Activated CD8-positive, alpha-beta memory T cell treated with anti-CD3 and anti-CD28 coated beads for 48 hours (primary cell): Measurements from ENCODE around the gene TBC1D2.
"Not testable (repeated sequence)": the region's sequence is repeated elsewhere in the genome, so short reads cannot be mapped to it uniquely, and the experiment has no call there.

Source experiments
- DNase-seq, 3 experiments: peaks; one replicate each; pipeline ENCODE4 v3.0.0-alpha.2; 2020; ENCODE audit warnings: low read depth in 2 of 3, low spot score in 2 of 3

Gene TBC1D2

DNA sequence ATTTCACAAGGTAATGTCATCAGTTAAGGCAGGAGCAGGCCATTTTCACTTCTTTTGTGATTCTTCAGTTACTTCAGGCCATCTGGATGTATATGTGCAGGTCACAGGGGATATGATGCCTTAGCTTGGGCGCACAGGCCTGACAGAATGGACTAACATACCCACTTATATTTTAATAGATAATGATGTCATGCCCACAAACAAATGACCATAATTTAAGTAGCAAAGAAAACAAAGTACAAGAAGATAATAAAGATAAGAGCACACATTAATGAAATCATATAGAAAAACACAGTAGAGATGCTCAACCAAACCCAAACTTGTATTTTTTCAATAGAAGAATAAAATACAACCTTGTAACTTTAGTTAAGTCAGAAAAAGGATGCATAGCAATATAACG lies 19.7 kb upstream of the TBC1D2 start:
- no peak for DNase-seq

DNA sequence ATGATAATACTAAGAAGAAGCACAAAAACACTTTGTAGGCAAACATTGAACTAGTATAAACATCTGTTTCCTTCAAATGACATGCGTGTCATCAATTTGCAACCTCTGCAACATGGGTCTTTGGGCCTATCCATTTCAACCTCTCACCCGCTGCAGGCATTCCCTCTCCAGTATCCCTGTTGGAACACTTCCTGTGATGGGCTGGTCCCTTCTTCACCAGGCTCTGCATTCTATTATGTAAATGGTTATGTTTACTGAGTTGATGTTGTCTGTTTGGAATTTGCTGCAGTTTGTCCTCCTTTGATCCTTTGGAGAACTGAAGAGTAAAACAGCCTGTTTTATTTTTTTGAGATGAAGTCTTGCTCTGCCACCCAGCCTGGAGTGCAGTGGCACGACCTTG lies 16.6 kb upstream of the TBC1D2 start:
- no peak for DNase-seq

DNA sequence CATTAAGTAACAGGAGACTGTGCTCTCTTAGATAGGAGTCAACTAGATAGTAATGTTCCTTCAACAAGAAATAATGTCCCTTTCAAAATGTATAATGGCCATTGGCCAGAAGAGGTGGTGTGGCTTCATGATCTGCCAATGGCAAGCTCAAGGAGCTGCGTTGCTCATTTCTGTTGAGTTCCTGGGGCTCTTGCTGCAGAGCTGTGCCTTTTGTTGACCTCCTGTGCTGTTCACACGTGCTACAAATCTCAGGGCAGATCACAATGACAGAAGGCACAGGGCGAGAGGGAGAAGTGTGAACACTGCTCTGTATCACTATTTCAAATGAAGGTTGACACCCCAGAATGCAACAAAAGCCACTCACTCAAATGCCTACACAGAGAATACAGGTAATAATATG lies 16.0 kb upstream of the TBC1D2 start:
- DNase-seq = no peak

DNA sequence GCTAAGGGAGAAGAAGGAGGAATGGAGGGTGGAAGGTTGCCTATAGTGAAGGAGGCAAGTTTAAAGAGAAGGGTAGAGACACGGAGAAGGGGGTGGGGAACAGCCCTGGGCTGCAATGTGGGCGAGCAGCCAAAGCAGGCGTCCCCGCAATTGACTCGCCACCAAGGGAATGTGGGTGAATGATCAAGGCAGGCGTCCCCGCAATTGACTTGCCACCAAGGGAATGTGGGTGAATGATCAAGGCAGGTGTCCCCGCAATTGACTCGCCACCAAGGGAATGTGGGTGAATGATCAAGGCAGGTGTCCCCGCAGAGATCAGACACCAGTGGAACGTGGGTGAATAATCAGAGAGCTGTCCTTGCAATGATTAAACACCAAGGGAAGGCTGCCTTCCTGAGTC lies 14.8 kb upstream of the TBC1D2 start:
- not testable (repeated sequence) for DNase-seq

DNA sequence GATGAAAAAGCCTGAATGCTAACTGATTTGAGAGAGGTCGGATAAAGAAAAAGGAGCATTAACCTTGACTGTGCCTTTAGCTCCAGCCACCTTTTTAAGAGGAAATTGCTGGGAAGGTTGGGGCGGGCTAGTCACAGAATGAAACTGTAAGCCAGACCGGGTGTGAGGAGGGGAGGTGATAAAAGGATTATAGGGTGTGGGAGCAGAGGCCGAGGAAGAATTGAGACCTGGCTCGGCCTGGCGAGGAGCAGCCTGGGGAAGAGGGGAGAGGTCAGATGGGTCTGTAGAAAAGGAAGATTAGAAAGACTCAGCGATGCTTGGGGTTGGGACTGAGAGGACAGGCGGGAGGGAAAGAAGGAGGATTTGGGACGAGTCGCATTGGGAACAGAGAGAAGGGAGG lies 14.2 kb upstream of the TBC1D2 start:
- not testable (repeated sequence) for DNase-seq

DNA sequence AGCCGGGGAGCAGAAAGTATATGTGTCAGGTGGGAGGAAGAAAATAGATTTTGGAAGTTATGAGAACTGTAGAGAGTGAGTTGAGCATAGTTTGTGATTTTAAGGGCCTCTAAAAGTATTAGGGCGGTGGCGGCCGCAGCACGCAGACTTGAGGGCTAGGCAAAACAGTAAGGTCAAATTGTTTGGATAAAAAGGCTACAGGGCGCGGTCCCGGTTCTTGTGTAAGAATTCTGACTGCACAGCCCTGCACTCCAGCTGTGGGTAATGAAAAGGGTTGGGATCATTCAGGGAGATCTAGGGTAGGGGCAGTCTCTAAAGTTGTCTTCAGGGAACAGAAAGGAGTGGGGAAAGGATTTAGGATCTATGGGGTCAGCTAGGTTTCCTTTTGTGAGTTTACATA lies 12.1 kb upstream of the TBC1D2 start:
- not testable (repeated sequence) for DNase-seq

DNA sequence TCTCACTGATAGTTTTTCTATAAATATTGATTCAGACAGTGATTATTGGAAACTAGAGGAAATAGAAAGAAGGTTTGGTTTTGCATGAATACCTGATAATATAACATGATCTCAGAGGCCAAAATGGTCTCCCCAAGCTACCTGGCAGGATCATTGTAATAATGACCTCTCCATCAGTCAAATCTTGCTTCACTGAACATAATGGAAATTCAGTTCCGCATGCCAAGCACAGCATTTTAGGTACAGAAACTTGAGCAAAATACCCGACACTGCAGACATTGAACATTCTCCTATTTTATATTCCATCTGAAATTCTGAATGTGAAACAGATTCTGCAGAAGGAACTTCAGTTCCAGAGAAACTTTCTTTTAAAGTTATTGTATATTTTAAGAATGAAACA lies 9.1 kb upstream of the TBC1D2 start:
- DNase-seq = no peak

DNA sequence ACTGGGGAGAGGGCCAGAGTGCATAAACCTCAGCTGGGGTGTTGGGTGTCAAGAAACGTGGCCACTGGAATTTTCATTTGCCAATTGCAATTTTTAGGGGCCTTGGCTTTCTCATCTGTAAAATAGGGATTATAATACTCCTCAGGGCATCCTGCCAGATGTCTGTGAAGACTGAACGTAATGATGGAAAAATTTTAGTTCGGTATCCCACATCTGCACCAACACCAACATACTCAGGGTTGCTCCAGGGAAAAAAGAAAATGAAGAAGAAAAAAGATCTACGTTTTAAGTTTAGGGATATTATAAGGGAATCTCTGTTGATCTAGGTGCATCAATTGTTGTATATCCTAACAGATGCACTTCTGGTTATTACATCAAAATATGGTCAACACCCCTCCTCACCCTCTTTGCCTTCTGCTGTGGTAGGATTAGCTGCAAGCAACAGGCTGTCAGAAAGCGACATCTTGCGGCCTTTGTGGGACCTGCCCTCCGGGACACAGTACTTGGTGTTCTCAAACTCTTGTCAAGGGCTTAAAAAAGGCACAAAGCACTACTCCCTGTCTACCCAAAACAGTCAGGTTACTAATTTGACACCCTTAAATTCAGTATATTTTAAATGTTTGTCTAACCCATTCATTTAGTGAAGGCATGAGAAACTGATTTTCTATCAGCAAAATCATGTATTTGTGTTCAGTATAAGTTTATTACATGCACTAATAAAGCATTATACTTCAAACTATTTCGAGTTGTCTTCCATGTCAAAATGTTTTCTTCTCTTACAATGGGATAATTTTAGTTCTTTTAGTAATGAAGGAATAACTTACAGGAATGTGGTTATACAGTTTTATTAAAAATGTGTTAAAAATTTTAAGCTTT lies 8.3 kb upstream of the TBC1D2 start:
- peak; percentile 20 to 52 (median 40) for DNase-seq

DNA sequence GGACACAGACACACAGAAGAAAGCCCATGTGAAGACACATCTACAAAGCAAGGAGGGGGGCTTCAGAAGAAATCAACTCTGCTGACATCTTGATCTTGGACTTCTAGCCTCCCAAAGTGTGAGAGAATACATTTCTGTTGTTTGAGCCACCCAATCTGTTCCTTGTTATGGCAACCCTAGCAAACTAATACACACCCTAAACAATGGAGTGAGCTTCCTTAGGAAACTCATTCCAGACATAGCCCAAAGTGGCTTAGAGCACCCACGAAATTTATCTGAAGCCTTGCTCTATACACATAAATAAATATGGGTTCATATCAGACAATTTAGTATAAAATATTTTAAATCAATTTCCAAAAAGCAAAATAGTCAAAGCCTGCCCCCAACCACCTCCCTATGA lies 7.6 kb upstream of the TBC1D2 start:
- DNase-seq = no peak

DNA sequence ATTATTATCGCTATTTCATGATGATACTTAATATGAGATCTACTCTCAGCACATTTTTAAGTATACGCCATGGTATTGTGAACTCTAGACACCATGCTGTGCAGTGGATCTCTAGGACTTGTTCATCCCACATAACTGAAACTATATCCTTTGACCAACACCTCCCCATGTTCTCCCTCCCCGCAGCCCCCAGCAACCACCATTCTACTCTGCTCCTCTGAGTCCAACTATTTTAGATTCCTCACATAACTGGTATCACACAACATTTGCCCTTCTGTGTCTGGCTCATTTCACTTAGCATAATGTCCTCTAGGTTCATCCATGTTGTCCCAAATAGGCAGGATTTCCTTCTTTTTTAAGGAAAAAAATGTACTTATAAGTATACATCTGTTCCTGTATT lies 6.6 kb upstream of the TBC1D2 start:
- DNase-seq = no peak

DNA sequence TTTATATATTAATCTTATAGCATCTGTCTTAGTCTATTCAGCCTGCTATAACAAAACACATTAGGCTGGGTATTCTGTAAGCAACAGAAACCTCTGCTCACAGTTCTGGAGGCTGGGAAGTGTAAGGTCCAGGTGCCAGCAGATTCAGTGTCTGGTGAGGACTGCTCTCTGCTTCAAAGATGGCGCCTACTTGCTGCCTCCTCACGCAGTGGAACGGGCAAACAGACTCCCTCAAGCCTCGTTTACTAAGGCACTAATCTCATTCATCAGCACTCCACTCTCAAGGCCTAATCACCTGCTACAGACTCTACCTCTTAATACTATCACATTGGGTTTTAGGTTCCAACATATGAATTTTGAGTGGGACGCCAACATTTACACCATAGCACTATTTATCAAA lies 5.2 kb upstream of the TBC1D2 start:
- no peak for DNase-seq

DNA sequence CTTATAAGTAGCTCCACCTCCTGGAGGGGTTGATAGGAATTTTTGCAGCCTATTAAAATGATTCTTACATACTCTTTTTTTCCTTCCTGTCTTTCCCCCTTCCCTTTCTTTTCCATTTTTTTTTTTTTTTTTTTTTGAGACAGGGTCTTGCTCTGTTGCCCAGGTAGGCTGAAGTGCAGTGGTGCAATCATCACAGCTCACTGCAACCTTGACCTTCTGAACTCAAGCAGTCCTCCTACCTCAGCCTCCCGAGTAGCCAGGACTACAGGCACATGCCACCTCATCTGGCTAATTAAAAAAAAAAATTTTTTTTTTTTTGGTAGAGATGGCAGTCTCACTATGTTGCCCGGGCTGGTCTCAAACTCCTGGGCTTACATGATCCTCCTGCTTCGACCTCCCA lies 4.3 kb upstream of the TBC1D2 start:
- DNase-seq = no peak

DNA sequence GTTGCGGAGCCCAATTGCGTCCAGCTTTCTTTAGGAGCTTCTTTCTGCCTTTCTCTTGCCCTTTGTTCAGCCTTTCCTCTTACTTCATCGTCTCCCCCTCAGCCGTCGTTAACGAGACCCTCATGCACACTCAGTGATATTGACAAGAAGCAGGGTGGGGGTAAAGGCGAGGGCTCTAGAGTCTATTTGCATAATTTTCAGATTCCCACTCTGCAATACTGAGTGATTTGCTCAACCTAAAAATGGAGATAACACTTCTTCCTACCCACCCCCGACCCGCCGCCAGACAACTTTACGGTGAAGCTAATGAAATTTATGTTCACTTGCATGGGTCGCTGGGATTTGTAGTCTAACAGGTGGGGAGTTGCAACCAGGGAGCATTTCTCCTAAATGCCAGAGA lies 1.3 kb upstream of the TBC1D2 start:
- peak in 1 of 3 experiments; percentile 2 for DNase-seq

DNA sequence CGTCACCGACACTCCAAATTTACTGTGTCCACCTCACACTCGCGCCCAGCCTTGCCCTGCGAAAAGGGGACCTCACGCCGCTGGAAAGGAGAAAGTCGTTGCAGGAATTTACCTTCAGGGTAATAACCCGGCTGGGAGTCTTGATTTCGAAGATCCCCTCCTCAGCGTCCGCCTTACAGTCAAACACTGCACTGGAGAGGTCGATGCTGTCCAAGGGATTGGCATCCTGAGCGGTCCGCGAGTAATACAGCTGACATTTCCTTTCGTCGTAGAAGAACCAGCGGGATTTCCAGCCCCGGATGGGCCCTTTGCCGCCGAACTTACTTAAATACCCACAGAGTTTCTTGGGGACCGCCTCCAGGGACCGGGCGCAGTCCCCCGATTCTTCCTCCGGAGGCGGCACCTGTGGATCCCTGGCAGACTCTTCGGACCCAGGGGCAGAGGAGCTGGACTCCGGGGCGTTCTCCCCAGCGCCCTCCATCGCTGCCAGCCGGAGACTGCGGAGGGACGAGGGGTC lies 330 bp downstream of the TBC1D2 start:
- DNase-seq = no peak

DNA sequence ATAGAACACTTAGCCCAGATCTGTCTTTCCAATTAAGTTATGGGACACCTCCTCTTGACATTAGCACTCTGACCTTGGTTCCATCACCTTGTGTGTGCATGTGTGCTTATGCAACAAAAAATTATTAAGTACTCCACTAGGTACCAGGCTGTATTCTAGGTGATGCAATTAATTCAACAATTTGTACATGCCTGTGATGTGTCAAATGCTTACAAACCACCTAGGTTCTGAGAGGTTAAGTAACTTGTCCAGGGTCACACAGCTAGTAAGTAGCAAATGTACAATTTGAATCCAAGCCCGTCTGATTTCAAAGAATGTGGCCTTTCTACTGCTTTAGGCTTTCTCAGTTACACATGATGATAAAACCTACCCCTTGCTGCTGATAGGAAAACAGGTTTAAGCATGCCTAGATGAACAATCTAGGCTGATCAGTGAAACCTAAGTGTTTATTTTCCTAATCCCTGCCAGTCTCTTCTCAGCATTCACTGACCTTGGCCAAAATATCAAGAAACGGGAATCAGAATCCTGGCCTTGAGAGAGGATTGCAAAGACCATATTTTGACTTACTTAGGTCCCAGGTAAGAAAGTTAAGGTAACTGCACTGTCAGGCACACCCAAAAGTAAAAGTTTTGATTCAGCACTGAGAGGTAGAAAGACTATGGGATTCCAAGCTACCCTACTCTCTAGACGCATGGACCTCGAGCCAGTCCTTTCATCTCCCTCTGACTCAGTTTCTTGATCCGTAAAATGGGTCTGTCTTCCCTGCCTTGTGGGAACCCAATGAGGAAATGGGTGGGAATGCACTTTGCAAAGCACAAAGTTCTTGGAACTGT lies 1.0 kb downstream of the TBC1D2 start:
- no peak for DNase-seq

DNA sequence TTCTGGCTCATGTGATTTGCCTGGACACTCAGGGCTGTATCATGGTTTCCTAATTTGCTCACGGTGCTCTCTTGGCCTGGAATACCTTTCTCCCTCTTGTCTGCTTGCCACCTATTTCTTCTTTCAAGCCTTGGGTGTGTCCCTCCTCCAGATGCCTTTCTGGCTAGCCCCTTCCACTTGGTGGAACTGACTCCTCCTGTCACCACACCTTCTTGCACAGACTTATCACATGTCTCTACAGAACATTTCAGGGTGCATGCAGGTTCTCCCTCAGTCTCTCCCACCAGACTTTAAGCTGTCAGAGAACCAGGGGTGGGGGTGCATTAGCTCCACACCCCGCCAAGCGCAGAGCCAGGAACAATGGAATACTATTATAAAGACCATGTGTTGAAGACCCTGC lies 1.9 kb downstream of the TBC1D2 start:
- DNase-seq = no peak

DNA sequence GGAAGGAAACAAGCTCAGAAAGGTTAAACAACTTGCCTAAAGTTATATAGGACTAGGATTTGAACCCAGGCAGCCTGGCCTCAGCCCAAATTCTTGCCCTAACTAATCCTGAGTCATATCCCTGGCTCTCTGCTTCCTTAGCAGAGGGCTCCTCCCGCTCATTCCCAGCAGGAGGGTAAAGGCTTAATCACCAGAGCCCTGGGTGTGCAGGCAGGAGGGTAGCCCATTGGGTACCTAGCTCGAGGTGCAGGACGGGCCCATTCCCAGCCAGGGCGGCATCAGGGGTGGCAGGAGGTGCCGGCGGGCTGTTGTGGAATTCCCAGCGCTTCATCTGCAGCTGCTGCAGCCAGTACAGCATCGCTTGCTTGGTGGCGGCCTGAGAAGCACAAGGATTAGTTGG lies 3.9 kb downstream of the TBC1D2 start:
- DNase-seq = no peak

DNA sequence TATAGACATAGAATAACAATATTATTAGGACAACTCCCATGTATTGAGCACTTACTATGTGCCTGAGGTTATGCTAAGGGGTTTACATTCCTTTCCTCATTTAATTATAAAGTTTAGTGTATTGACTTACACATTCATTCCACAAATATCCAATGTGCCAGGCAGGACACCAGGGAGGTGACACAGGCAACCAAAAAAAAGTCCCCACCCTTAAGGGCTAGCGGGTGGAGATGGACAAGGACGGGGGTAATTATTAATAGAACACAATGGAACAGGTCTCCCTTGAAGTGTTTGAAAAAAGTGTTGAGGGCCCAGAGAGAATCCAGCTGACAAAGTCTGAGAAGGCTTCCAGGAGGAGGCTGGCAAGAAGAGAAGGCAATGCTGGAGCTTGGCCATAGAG lies 5.7 kb downstream of the TBC1D2 start:
- no peak for DNase-seq

DNA sequence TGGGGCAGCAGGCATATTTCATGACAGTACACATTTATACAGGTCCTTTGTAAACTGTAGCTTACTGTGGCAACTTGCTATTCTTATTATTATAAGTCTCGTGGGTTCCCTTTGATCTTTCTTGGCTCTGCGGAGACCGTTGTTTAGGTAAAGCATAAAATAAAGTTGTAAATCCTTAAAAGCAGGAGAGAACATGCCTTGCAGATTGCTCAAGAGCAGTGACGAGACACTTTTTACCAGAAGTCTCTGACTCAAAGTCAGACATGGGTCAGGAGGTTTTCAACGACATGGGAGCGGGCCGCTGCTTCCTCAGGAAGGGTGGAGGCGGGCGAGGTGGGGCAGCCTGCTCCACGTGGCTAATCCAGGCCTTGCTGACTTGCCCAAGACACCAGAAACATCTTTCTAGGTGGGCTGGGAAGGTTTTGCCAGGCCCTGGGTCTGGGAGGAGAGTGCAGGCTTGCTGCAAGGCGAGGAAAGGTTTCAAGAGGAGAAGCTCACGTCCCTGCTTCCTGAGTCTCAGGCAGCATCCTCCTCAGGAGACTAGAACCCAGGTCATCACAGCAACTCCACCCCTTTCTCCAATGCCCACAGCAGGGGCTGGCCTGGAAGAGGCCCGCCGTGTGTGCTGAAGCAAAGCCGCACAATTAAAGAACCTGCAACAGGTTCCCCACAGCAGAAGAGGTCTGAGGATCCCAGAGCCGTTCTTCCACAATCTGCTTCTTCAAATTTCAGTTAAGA lies 6.5 kb downstream of the TBC1D2 start:
- DNase-seq = no peak

DNA sequence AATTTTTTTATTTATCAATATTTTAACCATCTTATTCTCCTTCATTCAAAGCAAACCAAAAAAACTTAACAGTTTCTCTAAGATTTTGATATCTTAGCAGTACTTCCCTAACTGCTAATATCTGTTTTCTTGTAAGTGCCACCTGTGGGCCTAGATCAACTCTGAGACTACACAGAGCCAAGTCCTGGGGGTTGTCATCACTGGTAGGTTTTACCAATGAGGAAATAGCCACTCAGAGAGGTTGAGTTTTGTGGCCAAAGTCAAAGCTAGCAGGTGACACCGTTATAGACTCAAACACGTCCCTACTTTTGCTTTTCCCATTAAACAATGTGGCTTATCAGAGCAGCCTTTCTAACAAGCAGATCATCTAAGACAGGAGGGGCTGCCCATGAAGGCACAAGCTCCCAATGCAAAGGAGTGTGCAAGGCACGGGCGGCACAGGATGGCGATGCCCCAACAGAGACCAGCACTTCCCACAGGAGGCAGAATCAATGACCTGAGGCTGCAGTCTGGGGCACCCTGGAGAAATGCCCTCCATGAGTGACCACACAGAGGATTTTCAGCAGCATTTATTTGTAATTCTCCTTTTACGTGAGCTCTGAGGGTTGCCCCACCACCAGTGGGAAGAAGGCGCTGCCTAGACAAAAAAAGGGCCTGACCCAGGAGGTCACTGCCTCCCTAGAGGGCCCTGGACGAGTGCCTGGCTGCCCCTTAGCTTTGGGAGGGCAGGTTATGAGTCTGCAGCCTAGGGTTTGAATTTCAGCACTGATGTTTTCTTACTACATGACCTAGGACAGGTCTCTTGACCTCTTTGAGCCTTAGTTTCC lies 7.4 kb downstream of the TBC1D2 start:
- DNase-seq = no peak

DNA sequence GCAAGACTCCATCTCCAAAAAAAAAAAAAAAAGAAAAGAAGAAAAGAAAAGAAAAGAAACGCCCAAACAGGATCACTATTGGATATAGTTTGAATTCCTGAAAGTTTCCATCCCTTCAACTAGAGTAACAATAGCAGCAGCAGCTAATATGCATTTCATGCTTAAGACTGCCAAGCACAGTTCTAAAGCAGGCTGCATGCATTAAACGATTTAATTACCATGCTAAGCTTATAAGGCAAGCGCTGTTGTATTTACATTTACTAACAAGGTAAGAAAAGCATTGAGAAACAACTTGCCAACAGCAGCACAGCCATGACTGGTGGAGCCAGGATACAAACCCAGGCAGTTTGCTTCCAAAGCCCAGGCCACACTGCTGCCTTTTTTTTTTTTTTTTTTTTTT lies 13.0 kb downstream of the TBC1D2 start:
- no peak for DNase-seq
